Spleen (tissue), 11 donors: ENCODE results near the gene KIF26B. TPM values are rescaled to one million over a fixed set of nuclear protein-coding genes. Genes with fewer than 3 reads are reported as not detected.

ENCODE experiments used
- DNase-seq: peaks from one replicate; pipeline ENCODE4 v3.0.0-alpha.2; 2020
- H3K27ac ChIP-seq, 8 donors: fragments of 200-600 bp; sonication (generic) in 7 of 8; 1 replicate in 4 of 8; 2 replicates in 4 of 8; pipeline versions ENCODE4 v1.5.0 to v1.8.0; 2016 to 2021; ENCODE audit warnings: inconsistent platforms in 4 of 8, mild to moderate bottlenecking in 4 of 8, moderate library complexity in 1 of 8
- H3K27me3 ChIP-seq, 7 donors: fragments of 200-600 bp; sonication (generic) in 6 of 7; replicated peaks in 1 of 7; 1 replicate in 4 of 7; 2 replicates in 3 of 7; pipeline versions ENCODE4 v1.5.0 to v1.8.0; 2016 to 2021; ENCODE audit warnings: inconsistent platforms in 3 of 7, mild to moderate bottlenecking in 1 of 7
- H3K36me3 ChIP-seq, 6 donors: fragments of 200-600 bp; sonication (generic) in 5 of 6; 1 replicate in 4 of 6; 2 replicates in 2 of 6; pipeline versions ENCODE4 v1.5.0 to v1.8.0; 2016 to 2021; ENCODE audit warnings: inconsistent platforms in 2 of 6
- H3K4me1 ChIP-seq, 6 donors: fragments of 200-600 bp; sonication (generic) in 5 of 6; 1 replicate in 3 of 6; 2 replicates in 3 of 6; pipeline versions ENCODE4 v1.5.0 to v1.8.0; 2016 to 2021; ENCODE audit warnings: inconsistent platforms in 3 of 6
- H3K4me3 ChIP-seq, 8 donors: fragments of 200-600 bp; sonication (generic) in 7 of 8; 1 replicate in 4 of 8; 2 replicates in 4 of 8; pipeline versions ENCODE4 v1.5.0 to v1.8.0; 2016 to 2021; ENCODE audit warnings: inconsistent platforms in 4 of 8, mild to moderate bottlenecking in 4 of 8, moderate library complexity in 2 of 8
- H3K9me3 ChIP-seq, 8 donors: fragments of 200-600 bp; sonication (generic) in 7 of 8; 1 replicate in 4 of 8; 2 replicates in 4 of 8; pipeline versions ENCODE4 v1.5.0 to v1.8.0; 2016 to 2021; ENCODE audit warnings: inconsistent platforms in 4 of 8
- CTCF ChIP-seq, 11 experiments: fragments of 200-600 bp in 7 of 11; fragments of 450-650 bp in 4 of 11; sonication (generic) in 4 of 11; IDR thresholded peaks in 8 of 11; conservative IDR thresholded peaks in 3 of 11; 1 replicate in 7 of 11; 2 replicates in 4 of 11; pipeline versions ENCODE4 v1.4.0 to v1.8.0; 2016 to 2021; ENCODE audit warnings: antibody characterized with exemption in 11 of 11, inconsistent platforms in 4 of 11, mild to moderate bottlenecking in 1 of 11
- POLR2A ChIP-seq, 3 donors: fragments of 450-650 bp; IDR thresholded peaks; one replicate each; pipeline ENCODE4 v1.5.1; 2017; ENCODE audit warnings: antibody characterized with exemption in 3 of 3, mild to moderate bottlenecking in 1 of 3
- POLR2AphosphoS5 ChIP-seq, 3 donors: sonication (generic); formaldehyde crosslinking; IDR thresholded peaks; one replicate each; pipeline ENCODE4 v1.5.1; 2017; ENCODE audit warnings: antibody characterized with exemption in 3 of 3
- WGBS, 5 donors: extraction: QIAGEN DNeasy Blood & Tissue Kit in 3 of 5; methylation state at CpG; one replicate each; pipeline versions ENCODE4 v1.1.5 to v1.1.7; 2013 to 2018; 5-methylcytosine and 5-hydroxymethylcytosine counted together
- intact Hi-C: fragments of 100-400 bp; cut with DNase I; formaldehyde crosslinking; loops from one replicate; pipeline ENCODE4 v1.15.0; 2023; ENCODE audit warnings: low total_unique reads
- polyA plus RNA-seq, 3 donors: library from polyadenylated mRNA; stranded (reverse); fragments of 200-250 nt; gene quantifications; one replicate each; pipeline ENCODE4 v1.2.1, GENCODE V29; 2013
- total RNA-seq, 7 donors: library from RNA; depleted of rRNA in 3 of 7; stranded (reverse); fragments of >200 nt in 3 of 7; fragmentation: NEBNext Ultra II Directional in 4 of 7; extraction: Animal tissue kit (Norgen Biotek cat#: 25700) in 4 of 7; gene quantifications; one replicate each; pipeline versions ENCODE4 v1.1.0 to v1.2.1, GENCODE V29; 2016 to 2021
- donor health status: healthy with polysubstance abuse.
- donor health status: DM: no; HTN: no; CAD: no; lungs with moderate emphysema.
- donor health status: DM: no; HTN: no; CAD: no.
- donor health status: Bipolar disorder and iron deficiency.
- donor health status: healthy.
- donor health status: DM: no; HTN: no; CAD: no.
- donor health status: DM: yes; HTN: yes; CAD: no.

The KIF26B gene
- total and polyA plus RNA-seq, 10 donors: 0.07 to 4.5 (median 0.60) TPM; not detected in 1

GRCh38 chr1:245510144-245510543 is 355.4 kb downstream of the KIF26B start:
- H3K9me3 ChIP-seq: no peaks in the 10 kb centered on the region
- no peaks in the 10 kb centered on the region for H3K4me1 ChIP-seq
- no peak for DNase-seq
- no peaks in the 10 kb centered on the region for H3K36me3 ChIP-seq
- peaks cover 0 to 5% (median 0%) of the 10 kb centered on the region in 7 donors for H3K27me3 ChIP-seq
- intact Hi-C loops: no loop called here
- WGBS, 5 donors: 45 to 65% (median 54%) methylated on average over 4 of the region's 4 CpGs
- no peak overlapping the region for H3K4me3 ChIP-seq
- TF ChIP-seq POLR2AphosphoS5 (IDR thresholded peaks at IDR 0.05) (no peak), POLR2A (IDR thresholded peaks at IDR 0.05) (no peak), CTCF (IDR thresholded peaks at IDR 0.05 in 8 of 11, conservative IDR thresholded peaks at IDR 0.05 in 3 of 11) (no peak)
- H3K27ac ChIP-seq: no peak overlapping the region

GRCh38 chr1:245512181-245512888 is 357.6 kb downstream of the KIF26B start:
- 63 to 83% (median 70%) methylated on average over 8 of the region's 8 CpGs for WGBS, 5 donors
- H3K9me3 ChIP-seq: no peaks in the 10 kb centered on the region
- H3K27ac ChIP-seq: no peak overlapping the region
- no peaks in the 10 kb centered on the region for H3K36me3 ChIP-seq
- no peaks in the 10 kb centered on the region for H3K4me1 ChIP-seq
- no peak for DNase-seq
- intact Hi-C loops: no loop called here
- TF ChIP-seq POLR2A (IDR thresholded peaks at IDR 0.05) (no peak), POLR2AphosphoS5 (IDR thresholded peaks at IDR 0.05) (no peak), CTCF (IDR thresholded peaks at IDR 0.05 in 8 of 11, conservative IDR thresholded peaks at IDR 0.05 in 3 of 11) (no peak)
- peaks cover 0 to 19% (median 0%) of the 10 kb centered on the region in 7 donors for H3K27me3 ChIP-seq
- H3K4me3 ChIP-seq: no peak overlapping the region

- H3K4me1 ChIP-seq: no peaks in the 10 kb centered on the region
- H3K36me3 ChIP-seq: no peaks in the 10 kb centered on the region
- WGBS, 5 donors: 57 to 61% (median 59%) methylated on average over 11 of the region's 11 CpGs
- no peak overlapping the region for H3K4me3 ChIP-seq
- intact Hi-C loops: no loop called here
- H3K27me3 ChIP-seq: peaks cover 0 to 19% (median 0%) of the 10 kb centered on the region in 7 donors
- DNase-seq: no peak
- no peaks in the 10 kb centered on the region for H3K9me3 ChIP-seq
- TF ChIP-seq CTCF (IDR thresholded peaks at IDR 0.05 in 8 of 11, conservative IDR thresholded peaks at IDR 0.05 in 3 of 11) (no peak), POLR2AphosphoS5 (IDR thresholded peaks at IDR 0.05) (no peak), POLR2A (IDR thresholded peaks at IDR 0.05) (no peak)
- H3K27ac ChIP-seq: no peak overlapping the region
Observed at GRCh38 chr1:245512980-245513578, 358.3 kb downstream of the KIF26B start.

GRCh38 chr1:245516284-245516759 is 361.5 kb downstream of the KIF26B start:
- TF ChIP-seq POLR2AphosphoS5 (IDR thresholded peaks at IDR 0.05) (no peak), POLR2A (IDR thresholded peaks at IDR 0.05) (no peak), CTCF (IDR thresholded peaks at IDR 0.05 in 8 of 11, conservative IDR thresholded peaks at IDR 0.05 in 3 of 11) (no peak)
- DNase-seq: no peak
- Histone ChIP-seq H3K36me3 (no peaks in the 10 kb centered on the region), H3K4me3 (no peak overlapping the region), H3K4me1 (no peaks in the 10 kb centered on the region), H3K27me3 (peaks cover 0 to 14% (median 0%) of the 10 kb centered on the region in 7 donors), H3K27ac (no peak overlapping the region), H3K9me3 (no peaks in the 10 kb centered on the region)
- intact Hi-C loops: no loop called here
- 76 to 85% (median 83%) methylated on average over 12 of the region's 12 CpGs for WGBS, 5 donors
